Islet of Langerhans (tissue), 1 donor: ENCODE measurements around the gene FAF2.
"Not testable (repeated sequence)": the region's sequence is repeated elsewhere in the genome, so short reads cannot be mapped to it uniquely, and the experiment has no call there.

ENCODE experiments used
- FAIRE-seq: peaks from one replicate; lab custom pipeline; 2011; peaks lifted over from hg19 to GRCh38; lab: Jason Lieb, UNC

Gene FAF2, protein sequence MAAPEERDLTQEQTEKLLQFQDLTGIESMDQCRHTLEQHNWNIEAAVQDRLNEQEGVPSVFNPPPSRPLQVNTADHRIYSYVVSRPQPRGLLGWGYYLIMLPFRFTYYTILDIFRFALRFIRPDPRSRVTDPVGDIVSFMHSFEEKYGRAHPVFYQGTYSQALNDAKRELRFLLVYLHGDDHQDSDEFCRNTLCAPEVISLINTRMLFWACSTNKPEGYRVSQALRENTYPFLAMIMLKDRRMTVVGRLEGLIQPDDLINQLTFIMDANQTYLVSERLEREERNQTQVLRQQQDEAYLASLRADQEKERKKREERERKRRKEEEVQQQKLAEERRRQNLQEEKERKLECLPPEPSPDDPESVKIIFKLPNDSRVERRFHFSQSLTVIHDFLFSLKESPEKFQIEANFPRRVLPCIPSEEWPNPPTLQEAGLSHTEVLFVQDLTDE

GRCh38 chr5:176447978-176448608 lies at the start of gene FAF2:
Gene FAF2, plus strand, starts transcription at chr5:176448385. Its CDS starts 23 bp downstream, at chr5:176448408.
- peak; percentile 53 for FAIRE-seq

DNA sequence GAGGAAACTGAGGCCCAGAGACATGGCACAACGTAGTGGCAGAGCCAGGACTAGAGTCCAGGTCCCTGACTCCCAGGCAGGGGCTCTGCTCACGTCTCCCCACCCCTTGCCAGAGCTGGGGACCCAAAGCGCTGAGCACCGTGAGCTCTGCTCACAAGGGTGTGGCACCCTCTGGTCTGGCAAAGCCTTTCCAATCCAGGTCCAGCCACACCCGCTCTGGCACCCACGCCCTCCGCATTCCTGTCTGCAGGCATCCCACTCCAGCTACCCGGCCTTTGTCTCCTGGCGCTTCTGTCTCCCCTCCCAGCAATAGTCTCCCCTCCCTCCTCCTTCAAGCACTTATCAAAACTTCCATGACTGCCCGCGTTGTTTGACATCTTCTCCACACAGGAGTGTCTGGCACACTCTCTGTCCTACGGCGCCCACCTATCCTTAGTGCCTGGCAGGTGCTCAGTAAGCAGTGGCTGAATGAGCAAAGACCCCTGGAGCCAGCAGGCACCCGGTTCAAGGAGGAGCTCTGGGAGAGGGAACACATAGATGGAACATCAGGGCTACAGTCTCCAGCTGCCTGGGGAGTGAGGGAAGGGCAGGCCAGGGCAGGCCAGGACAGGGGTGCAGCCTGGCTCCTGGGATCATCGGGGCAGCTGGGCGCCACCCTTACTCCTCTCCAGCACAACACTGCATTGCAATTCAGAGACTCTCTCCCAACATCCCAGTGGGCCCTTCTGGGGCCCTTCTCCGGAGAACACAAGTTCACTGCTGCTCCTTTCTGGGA lies 47.6 kb upstream of the FAF2 start:
- no peak for FAIRE-seq

DNA sequence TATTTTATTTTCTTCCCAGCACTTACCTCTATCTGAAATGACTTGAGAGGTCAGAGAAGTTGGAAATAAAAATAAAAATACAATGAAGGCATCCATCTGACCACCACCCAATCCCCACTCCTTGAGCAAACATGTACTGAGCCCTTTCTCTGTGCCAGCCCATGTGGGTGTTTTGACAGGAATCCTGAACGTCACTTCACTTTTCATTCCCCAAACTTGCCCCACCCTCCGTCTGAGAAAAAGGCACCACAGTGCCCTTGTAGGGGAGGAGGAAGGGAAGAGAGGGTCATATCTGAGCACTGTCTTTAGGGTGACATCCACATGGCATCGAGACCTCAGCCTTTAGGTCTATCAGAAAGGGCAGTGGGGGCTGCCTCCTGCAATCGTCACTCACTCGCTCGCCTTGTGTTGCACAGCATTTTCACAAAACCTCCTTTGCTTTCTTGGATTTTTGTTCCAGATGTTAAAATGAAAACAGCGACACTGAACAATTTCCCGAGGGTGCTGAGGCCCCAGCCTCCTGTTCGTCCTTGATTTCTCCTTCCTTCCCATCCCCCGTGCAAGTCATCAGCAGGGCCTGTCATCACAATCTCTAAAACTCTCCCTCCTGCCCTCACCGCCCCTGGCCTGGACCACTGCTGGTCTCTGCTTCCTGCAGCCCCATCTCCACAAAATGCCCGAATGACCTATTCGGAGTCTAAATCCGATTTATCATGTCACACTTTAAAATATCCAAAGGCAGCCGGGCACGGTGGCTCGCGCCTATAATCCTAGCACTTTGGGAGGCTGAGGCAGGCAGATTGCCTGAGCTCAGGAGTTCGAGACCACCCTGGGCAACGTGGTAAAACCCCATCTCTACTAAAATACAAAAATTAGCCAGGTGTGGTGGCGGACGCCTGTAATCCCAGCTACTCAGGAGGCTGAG lies 46.6 kb upstream of the FAF2 start:
- FAIRE-seq, result no peak

DNA sequence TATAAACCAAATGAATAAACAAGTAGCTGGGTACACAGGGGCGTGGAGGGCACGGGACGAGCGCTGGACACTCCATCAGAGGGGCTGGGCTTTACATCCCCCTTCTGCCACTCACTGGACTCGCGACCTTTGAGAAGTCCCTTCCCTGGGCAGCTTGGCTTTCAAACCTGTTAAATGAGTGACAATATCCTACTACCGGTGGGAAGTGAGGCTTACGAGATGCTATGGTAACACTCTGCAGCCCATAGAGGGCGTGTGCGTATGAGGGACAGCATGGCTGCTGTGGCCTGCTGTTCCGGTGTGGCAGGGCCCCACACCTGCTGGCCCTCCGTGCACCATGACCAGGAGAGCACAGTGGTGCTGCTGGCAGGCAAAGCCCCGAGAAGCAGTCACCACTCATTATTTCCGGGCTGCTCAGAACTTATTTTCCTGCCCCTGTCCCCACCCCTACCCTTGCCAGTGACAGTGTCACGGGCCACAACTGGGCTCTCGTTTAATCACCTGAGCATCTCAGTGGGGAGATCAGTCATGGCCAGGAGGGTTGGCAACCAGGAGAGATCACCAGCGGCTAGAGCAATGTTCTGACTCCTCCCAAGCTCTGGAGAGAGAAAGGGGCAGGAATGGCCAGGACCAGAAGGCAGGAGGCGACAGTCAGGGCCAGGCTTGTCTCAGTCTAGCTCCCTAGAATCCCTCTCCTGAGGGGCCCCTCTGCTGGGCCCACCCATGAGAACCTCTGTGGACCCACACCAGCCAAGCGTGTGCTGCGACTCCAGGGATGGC lies 42.3 kb upstream of the FAF2 start:
- FAIRE-seq, result no peak

- FAIRE-seq, result no peak
Observed at GRCh38 chr5:176406436-176407052, 41.6 kb upstream of the FAF2 start.

- no peak for FAIRE-seq
Observed at GRCh38 chr5:176407456-176408251, 40.5 kb upstream of the FAF2 start.

DNA sequence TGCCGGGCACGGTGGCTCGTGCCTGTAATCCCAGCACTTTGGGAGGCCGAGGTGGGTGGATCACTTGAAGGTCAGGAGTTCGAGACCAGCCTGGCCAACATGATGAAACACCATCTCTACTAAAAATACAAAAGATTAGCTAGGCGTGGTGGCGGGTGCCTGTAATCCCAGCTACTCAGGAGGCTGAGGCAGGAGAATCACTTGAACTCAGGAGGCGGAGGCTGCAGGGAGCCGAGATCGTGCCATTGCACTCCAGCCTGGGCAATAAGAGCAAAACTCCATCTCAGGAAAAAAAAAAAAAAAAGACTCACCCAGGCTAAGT lies 40.0 kb upstream of the FAF2 start:
- FAIRE-seq, result not testable (repeated sequence)

GRCh38 chr5:176408590-176408989 lies 39.6 kb upstream of the FAF2 start:
- FAIRE-seq, result no peak

DNA sequence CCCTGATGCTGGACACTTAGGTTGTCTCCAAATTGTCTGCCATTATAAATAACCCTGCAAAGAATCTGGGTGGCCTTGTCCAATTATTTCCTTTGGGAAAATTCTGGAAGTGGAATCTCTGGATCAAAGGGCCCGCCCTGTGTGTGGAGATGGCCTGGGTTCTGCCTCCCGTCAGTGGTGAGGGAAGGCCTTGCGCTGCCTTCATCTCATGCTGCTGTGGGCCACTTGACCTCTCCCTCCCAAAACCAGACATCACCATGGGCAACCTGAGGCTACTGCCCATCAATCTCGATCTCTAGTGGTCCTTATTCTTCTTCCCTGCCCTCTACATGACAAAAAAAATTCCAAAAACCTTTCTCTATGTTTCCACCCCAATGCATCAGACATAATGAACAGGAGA lies 38.4 kb upstream of the FAF2 start:
- FAIRE-seq, result no peak

- no peak for FAIRE-seq
Observed at GRCh38 chr5:176410486-176411180, 37.6 kb upstream of the FAF2 start.

DNA sequence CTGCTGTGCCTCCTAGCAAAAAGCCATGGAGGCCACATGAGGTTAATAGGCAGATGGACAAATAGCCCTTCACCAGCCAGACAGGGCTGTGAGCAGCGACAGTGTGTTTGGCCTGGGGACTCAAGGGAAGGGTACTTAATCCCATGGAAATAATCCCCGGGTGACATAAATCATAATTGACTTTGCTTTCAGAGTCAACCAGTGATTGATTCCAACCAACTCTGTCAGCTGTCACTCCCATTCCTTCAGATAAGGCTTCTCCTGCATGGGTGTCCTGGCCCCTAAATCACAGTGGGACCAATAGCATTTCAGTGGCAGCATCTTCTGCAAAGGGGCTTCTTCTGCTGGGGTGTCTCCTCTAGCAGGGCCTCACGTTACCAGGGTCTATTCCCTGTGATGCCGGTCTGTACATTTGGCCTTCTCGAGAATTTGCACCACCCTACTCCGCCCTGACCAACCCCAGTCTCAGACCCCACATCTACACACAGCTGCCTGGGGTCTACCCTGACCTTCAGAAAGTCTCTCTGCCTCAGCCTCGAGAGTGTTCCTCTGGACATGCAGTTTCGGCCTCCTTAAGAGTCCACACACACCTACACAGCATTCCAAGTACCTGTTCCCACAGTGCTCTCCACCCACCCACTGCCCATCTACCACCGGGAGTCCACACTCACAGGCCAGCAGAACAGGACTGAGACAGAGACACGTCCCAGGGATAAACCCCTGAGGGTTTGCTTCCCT lies 35.5 kb upstream of the FAF2 start:
- FAIRE-seq, result no peak

DNA sequence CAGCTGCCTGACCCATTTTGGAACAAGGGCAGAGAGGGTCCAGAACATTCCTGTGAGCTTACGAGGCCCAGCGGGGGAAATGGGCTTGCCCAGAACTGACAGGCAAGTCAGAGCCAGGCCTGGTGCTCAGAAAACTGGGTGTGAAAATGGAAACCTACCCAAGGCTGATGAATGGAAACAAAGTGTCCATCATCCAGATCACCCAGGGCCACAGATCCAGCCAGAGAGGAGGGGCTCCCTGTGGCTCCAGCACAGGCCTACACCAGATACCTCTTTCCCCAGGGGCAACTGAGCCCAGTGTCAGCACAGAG lies 35.0 kb upstream of the FAF2 start:
- no peak for FAIRE-seq

DNA sequence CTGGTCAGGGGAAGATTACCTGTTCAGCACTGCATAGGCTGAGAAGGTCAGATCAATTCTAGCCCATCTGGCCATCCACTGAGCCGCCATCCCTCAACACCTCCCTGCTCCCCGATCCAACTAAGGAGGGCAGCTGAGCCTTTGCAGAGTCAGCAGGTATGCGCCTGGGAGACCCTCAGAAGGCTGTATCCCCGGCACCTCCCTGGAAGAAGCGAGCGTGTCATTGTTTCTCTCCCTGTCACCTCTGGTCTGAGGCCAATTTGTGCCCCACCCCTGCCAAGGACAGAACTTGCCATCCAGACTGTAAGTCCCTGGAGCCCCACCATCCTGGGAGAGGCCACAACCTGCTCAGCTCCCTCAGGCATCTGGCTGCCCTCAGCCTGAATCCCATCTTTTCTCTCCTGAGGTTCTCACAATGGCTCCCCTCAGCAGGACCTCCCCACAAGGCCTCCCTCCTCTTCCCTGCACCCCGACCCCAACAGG lies 34.4 kb upstream of the FAF2 start:
- no peak for FAIRE-seq

- no peak for FAIRE-seq
Observed at GRCh38 chr5:176414704-176415103, 33.5 kb upstream of the FAF2 start.

DNA sequence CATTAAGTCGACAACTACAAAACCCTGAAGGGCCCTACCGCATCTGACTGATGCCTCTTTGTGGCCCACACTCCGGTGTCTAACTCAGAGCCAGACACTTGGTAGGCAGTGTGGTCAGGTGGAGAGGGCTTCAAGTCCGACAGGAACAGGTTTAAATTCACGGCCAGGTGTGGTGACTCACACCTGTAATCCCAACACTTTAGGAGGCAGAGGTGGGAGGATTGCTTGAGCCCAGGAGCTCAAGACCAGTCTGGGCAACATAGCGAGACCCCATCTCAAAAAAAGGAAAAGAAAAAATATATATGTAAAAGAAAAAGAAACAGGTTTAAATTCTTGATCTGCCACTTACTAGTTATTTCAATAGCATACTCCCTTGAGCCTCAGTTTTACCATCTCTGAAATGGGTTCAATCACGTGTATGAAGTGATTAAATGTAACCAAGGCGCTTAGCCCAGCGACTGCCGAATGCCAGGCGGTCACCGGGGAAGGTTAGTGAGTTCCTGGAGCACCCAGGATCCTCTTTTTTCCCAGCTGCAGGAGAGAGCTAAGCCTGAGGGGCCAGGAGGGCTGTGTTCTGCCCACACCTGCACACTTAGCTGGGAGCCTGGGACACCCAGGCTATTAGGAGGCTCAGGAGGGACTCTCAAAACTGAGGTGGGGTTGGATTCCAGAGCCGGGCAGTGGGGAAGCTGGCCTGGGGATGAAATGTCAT lies 32.8 kb upstream of the FAF2 start:
- no peak for FAIRE-seq

DNA sequence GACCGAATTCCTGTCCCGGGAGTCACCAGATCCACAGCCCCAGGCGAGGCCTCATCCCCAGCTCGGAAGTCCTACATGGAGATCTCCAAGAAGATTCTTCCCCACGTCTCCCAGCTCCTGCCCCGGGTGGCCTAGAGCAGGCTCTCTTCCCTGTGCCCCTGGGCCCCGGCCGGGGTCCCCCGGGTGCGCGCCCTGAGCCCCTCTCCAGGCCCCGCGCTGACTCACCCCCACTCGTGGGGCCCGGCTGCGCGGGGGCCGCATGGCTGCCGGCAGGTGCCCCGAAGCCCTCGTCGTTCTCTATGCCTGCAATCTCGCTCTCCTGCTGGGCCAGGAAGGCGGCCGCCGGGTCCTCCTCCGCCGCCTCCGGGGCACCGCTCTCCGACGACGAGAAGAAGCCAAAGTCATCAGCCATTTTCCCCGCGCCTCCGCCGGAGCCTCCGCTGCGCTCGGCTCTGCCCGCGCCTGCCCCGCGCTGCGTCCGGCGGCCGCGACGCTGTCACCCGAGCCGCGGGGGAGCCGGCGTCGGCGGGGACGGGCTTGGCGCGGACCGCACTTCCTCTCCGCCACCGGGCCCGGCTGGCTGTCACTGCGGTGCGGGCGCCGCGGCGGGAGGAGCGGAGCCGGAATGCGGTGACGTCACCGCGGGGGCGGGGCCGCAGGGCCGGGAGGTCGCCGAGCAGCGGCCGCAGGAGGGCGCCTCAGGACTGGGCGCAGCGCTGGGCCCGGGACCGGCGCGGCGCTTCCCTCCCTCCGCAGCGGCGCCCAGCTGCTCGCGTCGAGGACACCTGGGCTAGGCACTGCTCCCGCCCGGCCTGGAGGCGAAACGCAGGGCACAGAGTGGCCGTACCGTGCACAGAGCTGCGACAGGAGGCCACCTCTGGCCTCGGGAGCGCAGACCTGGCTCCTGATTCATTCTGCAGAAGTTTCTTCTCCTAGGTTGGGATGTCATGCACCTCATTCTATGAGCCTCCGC lies 31.9 kb upstream of the FAF2 start, which contains the start of gene CLTB:
CLTB (minus strand) TSS at position 588 of the 973 bp plus-strand sequence; CDS start at position 412, 176 bp downstream.
- FAIRE-seq, result no peak

DNA sequence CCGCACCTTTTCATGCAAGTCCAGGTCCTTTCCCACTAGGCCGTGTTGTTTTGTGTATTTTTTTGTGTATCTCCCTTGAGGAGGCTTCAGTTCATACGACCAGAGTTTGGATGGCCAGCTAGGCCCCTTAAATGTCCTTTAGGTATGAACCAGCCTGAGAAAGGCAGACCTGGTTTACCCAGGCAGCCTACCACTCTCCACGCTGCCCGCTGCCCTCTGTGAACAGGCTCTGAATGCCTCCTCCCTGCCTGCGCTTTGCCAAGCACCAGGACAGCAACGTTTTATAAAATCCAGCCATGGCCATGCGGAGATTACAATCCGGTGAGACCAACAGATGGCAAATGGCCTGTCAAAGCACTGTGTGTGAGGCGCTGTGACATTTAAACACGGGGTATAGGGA lies 31.2 kb upstream of the FAF2 start:
- FAIRE-seq, result no peak
